ENCODE data around the gene PIK3IP1. TPM values are rescaled to one million over a fixed set of nuclear protein-coding genes. Genes with fewer than 3 reads are reported as not detected.

Gene PIK3IP1
- total and polyA plus RNA-seq, 9 of the 15 experiments (the other 6 are each of a cell fraction or from before 2014, with no cell fraction given): 0.11 to 1.3 (median 0.77) TPM

DNA sequence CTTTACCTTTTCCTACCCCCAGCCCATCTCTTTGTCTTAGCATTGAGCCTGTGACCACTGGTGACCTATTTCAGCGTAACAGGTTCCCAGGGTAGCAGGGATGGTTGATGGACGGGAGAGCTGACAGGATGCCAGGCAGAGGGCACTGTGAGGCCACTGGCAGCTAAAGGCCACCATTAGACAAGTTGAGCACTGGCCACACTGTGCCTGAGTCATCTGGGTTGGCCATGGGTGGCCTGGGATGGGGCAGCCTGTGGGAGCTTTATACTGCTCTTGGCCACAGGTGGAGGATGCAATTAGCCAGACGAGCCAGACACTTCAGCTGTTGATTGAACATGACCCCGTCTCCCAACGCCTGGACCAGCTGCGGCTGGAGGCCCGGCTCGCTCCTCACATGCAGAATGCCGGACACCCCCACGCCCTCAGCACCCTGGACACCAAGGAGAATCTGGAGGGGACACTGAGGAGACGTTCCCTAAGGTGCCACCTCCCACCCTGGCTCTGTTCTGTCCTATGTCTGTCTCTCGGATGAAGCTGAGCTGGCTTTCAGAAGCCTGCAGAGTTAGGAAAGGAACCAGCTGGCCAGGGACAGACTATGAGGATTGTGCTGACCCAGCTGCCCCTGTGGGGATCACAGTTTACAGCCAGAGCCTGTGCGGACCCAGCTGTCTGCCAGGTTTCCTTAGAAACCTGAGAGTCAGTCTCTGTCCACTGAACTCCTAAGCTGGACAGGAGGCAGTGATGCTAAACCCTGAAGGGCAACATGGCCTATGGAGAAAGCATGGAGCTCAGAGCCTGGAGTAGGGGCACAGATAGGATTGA is 29.8 kb downstream of the PIK3IP1 start (continued):
- TF ChIP-seq, protein P1, sequence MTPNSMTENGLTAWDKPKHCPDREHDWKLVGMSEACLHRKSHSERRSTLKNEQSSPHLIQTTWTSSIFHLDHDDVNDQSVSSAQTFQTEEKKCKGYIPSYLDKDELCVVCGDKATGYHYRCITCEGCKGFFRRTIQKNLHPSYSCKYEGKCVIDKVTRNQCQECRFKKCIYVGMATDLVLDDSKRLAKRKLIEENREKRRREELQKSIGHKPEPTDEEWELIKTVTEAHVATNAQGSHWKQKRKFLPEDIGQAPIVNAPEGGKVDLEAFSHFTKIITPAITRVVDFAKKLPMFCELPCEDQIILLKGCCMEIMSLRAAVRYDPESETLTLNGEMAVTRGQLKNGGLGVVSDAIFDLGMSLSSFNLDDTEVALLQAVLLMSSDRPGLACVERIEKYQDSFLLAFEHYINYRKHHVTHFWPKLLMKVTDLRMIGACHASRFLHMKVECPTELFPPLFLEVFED (CRISPR knock-in tag; conservative IDR thresholded peaks at IDR 0.05): no peak
- TF ChIP-seq POLR2AphosphoS5 (IDR thresholded peaks at IDR 0.05; ENCODE audit: control insufficient read depth, insufficient read depth, low read depth, low read length): no peak
- no peak for TF ChIP-seq MCM2 (IDR thresholded peaks at IDR 0.05; ENCODE audit: low read depth)
- TF ChIP-seq, protein P2, sequence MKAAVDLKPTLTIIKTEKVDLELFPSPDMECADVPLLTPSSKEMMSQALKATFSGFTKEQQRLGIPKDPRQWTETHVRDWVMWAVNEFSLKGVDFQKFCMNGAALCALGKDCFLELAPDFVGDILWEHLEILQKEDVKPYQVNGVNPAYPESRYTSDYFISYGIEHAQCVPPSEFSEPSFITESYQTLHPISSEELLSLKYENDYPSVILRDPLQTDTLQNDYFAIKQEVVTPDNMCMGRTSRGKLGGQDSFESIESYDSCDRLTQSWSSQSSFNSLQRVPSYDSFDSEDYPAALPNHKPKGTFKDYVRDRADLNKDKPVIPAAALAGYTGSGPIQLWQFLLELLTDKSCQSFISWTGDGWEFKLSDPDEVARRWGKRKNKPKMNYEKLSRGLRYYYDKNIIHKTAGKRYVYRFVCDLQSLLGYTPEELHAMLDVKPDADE (conservative IDR thresholded peaks at IDR 0.05; ENCODE audit: control insufficient read depth, low read depth, low read length): no peak

DNA sequence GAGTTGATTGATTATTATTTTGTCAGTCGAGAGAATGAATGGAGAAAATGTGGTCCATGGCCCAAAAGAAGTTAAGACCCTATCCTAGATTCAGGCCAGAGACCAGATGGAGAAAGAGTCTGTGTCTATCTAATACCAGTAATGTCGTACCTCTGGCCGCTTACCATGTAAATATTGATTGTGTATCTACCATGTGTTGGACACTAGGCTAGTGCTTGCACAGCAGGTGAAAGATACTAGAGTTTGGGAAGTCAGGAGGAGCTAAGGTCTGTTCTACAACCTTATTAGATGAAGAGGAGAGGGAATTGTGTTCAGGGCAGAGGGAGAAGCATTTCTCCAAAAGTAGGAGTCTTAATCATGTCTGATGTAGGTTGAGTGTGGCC is 31.8 kb downstream of the PIK3IP1 start:
- no peaks in the 10 kb centered on the region for H3K4me1 ChIP-seq (replicated peaks in 1 of 2; ENCODE audit: control insufficient read depth in 2 of 2, insufficient read depth in 2 of 2, low read length in 2 of 2)
- intact Hi-C loops (cut with micrococcal nuclease) (no loop called here), in situ Hi-C loops (cut with MboI) (no loop called here)
- H2AFZ ChIP-seq (ENCODE audit: low read depth, low read length): no peak overlapping the region
- no peaks in the 10 kb centered on the region for H3K27me3 ChIP-seq (ENCODE audit: control insufficient read depth in 2 of 2, insufficient read depth in 2 of 2, low read length in 2 of 2)
- DNase-seq (ENCODE audit: extremely low read depth in 1 of 4, low spot score in 3 of 4) (no peak), FAIRE-seq (no peak), ATAC-seq (no peak)
- no peak overlapping the region for H3K27ac ChIP-seq (ENCODE audit: extremely low read depth, low read depth, low read length)
- peaks cover 4% of the 10 kb centered on the region for H3K9me1 ChIP-seq (ENCODE audit: control insufficient read depth, insufficient read depth, low read length)
- 76% methylated on average over 3 of the region's 3 CpGs for WGBS (ENCODE audit: insufficient coverage, low coverage, missing lambda C conversion rate)
- H4K20me1 ChIP-seq (replicated peaks; ENCODE audit: control insufficient read depth, insufficient read depth, low read length): no peaks in the 10 kb centered on the region
- CTCF ChIA-PET (ENCODE audit: low intra/inter-chr PET ratio): no interaction called here
- H3K4me3 ChIP-seq: no peak overlapping the region
- no peak overlapping the region for H3K4me2 ChIP-seq (ENCODE audit: insufficient read depth, low read length)
- H3K79me2 ChIP-seq (ENCODE audit: control insufficient read depth, insufficient read depth, low read length): no peaks in the 10 kb centered on the region
- H3K9ac ChIP-seq (ENCODE audit: insufficient read depth in 1 of 2, low read depth in 2 of 2, low read length in 2 of 2): no peak overlapping the region
- POLR2A ChIA-PET: no interaction called here
- no peaks in the 10 kb centered on the region for H3K9me3 ChIP-seq (replicated peaks; ENCODE audit: control insufficient read depth, insufficient read depth, low read depth, low read length)
- BruUV-seq (replicated peaks): no TSS peak
- peaks cover 17% of the 10 kb centered on the region; the same call in 1 of the 3 replicates for H3K36me3 ChIP-seq (ENCODE audit: control insufficient read depth, insufficient read depth, low read length)
- no peak for TF ChIP-seq RBM22 (IDR thresholded peaks at IDR 0.05; ENCODE audit: low read depth, low read length, poor library complexity, severe bottlenecking)
- TF ChIP-seq ZNF717 (CRISPR knock-in tag; IDR thresholded peaks at IDR 0.05): no peak
- no peak for TF ChIP-seq CXXC5 (CRISPR knock-in tag; IDR thresholded peaks at IDR 0.05)
- TF ChIP-seq ZFP30 (CRISPR knock-in tag; IDR thresholded peaks at IDR 0.05; ENCODE audit: borderline replicate concordance): no peak
- TF ChIP-seq, protein P3, sequence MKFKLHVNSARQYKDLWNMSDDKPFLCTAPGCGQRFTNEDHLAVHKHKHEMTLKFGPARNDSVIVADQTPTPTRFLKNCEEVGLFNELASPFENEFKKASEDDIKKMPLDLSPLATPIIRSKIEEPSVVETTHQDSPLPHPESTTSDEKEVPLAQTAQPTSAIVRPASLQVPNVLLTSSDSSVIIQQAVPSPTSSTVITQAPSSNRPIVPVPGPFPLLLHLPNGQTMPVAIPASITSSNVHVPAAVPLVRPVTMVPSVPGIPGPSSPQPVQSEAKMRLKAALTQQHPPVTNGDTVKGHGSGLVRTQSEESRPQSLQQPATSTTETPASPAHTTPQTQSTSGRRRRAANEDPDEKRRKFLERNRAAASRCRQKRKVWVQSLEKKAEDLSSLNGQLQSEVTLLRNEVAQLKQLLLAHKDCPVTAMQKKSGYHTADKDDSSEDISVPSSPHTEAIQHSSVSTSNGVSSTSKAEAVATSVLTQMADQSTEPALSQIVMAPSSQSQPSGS (CRISPR knock-in tag; IDR thresholded peaks at IDR 0.05): no peak
- no peak for TF ChIP-seq IFI16 (CRISPR knock-in tag; IDR thresholded peaks at IDR 0.05)
- TF ChIP-seq JUND (IDR thresholded peaks at IDR 0.05; ENCODE audit: borderline replicate concordance, low read depth, low read length): no peak
- TF ChIP-seq JUND (tag; IDR thresholded peaks at IDR 0.05; ENCODE audit: borderline replicate concordance, low read depth, low read length): no peak
- no peak for TF ChIP-seq PTTG1 (tag; IDR thresholded peaks at IDR 0.05; ENCODE audit: low read depth)
- no peak for TF ChIP-seq CHD4 (IDR thresholded peaks at IDR 0.05; ENCODE audit: insufficient read depth, insufficient replicate concordance, low read depth, low read length, poor library complexity, severe bottlenecking)
- no peak for TF ChIP-seq NR2C2 (CRISPR knock-in tag; IDR thresholded peaks at IDR 0.05)
- no peak for TF ChIP-seq NR2C2 (tag; IDR thresholded peaks at IDR 0.05)
- TF ChIP-seq EP300 (IDR thresholded peaks at IDR 0.05; ENCODE audit: low read length): no peak
